Mammary epithelial cell (primary cell): ENCODE data around the gene LYZL1.

ENCODE experiments used
- EZH2 ChIP-seq: IDR thresholded peaks from 2 replicates; pipeline ENCODE4 v1.6.1; 2012; ENCODE audit warnings: low read length, inconsistent platforms, borderline replicate concordance
- TF ChIP-seq, protein P1 (sequence below), 2 donors: IDR thresholded peaks in 1 of 2; conservative IDR thresholded peaks in 1 of 2; 2 replicates each; pipeline ENCODE4 v1.5.1; 2011 to 2012; ENCODE audit warnings: inconsistent platforms in 2 of 2, low read length in 2 of 2, mild to moderate bottlenecking in 2 of 2, control low read depth in 1 of 2, low read depth in 1 of 2; ENCODE audit not compliant: insufficient read depth in 1 of 2; ENCODE audit errors: extremely low read depth in 1 of 2

DNA sequence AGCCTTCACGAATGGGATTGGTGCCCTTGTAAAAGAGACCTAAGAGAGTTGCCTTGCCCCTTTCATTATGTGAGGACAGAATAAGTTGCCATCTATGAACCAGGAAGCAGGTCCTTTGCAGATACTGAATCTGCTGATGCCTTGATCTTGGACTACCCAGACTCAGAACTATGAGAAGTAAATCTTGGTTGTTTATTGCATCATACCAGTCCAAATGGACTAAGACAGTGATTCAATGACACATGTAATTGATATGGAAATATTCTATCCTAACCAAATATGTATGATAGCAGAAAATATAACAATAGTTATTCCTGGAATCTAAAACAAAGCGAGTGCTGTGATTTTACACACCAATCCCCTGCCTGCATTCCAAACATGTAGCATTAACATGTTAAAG lies 17.0 kb upstream of the LYZL1 start:
- TF ChIP-seq, protein P1, sequence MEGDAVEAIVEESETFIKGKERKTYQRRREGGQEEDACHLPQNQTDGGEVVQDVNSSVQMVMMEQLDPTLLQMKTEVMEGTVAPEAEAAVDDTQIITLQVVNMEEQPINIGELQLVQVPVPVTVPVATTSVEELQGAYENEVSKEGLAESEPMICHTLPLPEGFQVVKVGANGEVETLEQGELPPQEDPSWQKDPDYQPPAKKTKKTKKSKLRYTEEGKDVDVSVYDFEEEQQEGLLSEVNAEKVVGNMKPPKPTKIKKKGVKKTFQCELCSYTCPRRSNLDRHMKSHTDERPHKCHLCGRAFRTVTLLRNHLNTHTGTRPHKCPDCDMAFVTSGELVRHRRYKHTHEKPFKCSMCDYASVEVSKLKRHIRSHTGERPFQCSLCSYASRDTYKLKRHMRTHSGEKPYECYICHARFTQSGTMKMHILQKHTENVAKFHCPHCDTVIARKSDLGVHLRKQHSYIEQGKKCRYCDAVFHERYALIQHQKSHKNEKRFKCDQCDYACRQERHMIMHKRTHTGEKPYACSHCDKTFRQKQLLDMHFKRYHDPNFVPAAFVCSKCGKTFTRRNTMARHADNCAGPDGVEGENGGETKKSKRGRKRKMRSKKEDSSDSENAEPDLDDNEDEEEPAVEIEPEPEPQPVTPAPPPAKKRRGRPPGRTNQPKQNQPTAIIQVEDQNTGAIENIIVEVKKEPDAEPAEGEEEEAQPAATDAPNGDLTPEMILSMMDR (conservative IDR thresholded peaks at IDR 0.05 in 1 of 2, IDR thresholded peaks at IDR 0.05 in 1 of 2; ENCODE audit: extremely low read depth in 1 of 2, insufficient read depth in 1 of 2, low read depth in 1 of 2, low read length in 2 of 2): no peak
- TF ChIP-seq EZH2: no peak
